Measurements from ENCODE around the gene MRPS11.

MRPS11 gene

DNA sequence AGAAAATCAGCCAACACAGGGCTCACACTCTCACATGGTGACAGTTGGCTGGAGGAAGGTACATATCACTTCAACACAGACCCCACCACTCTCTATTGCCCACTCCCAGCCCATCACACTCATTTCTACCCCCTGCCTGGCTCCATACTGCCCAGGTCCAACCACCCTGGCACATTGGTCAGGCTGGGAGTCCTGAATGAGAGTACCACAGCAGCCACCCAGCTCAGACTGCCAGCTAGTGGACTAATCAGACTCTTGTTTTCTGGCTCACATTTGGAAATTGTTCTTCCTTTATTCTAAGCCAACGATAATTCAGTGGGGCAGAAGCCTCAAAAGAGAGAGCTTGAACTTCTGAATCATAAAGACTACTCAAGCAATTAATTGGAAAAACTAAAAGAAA lies 20.3 kb upstream of the MRPS11 start:
- DNase-seq (ENCODE audit: low read depth), result no peak
- no peak overlapping the region for H3K4me3 ChIP-seq (ENCODE audit: low read length)
- TF ChIP-seq, protein P1, sequence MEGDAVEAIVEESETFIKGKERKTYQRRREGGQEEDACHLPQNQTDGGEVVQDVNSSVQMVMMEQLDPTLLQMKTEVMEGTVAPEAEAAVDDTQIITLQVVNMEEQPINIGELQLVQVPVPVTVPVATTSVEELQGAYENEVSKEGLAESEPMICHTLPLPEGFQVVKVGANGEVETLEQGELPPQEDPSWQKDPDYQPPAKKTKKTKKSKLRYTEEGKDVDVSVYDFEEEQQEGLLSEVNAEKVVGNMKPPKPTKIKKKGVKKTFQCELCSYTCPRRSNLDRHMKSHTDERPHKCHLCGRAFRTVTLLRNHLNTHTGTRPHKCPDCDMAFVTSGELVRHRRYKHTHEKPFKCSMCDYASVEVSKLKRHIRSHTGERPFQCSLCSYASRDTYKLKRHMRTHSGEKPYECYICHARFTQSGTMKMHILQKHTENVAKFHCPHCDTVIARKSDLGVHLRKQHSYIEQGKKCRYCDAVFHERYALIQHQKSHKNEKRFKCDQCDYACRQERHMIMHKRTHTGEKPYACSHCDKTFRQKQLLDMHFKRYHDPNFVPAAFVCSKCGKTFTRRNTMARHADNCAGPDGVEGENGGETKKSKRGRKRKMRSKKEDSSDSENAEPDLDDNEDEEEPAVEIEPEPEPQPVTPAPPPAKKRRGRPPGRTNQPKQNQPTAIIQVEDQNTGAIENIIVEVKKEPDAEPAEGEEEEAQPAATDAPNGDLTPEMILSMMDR (conservative IDR thresholded peaks at IDR 0.05; ENCODE audit: low read depth, low read length), result no peak

DNA sequence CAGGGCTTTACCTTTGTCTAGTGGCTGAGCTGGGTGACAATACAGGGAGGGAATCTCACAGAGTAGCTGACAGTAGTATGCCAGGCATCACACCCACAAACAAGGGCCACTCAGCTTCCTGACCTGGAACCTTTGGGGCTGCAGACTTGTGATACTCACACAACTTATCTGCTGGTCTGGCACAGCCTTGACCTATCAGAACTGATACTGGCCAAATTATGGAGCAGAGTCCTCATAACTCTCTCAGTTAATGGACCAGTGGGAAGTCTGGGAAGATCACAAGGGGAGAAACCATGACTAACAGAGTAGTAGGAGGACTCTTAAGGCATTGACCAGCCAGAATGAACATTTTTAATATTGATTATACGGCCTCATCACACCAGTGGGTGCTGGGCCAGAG lies 19.8 kb upstream of the MRPS11 start:
- H3K4me3 ChIP-seq (ENCODE audit: low read length), result no peak overlapping the region
- no peak for DNase-seq (ENCODE audit: low read depth)
- TF ChIP-seq, protein P1 (conservative IDR thresholded peaks at IDR 0.05; ENCODE audit: low read depth, low read length), result no peak

DNA sequence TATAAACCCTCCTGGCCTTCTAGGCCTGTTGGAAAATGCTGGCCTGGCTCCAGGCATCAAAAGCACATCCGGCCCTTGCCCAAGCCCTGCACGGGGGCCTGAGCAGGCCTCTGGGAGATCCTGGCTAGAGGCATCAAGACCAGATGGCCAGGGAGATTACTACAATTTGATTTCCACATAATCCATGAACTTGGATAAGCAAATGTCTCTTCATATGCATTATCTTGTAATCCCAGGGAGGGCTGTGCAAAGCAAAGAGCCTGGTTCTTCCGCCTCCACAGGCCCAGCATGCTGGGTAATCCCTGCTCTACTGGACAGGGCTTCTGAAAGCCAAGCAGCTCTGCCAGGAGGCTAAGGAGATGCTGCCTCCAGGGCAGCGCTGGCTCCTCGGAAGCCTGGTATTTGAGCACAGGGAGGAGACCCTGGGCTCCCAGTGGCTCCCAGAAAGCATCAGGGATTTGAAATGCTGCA lies 18.5 kb upstream of the MRPS11 start:
- TF ChIP-seq, protein P1 (conservative IDR thresholded peaks at IDR 0.05; ENCODE audit: low read depth, low read length), result no peak
- no peak overlapping the region for H3K4me3 ChIP-seq (ENCODE audit: low read length)
- no peak for DNase-seq (ENCODE audit: low read depth)

DNA sequence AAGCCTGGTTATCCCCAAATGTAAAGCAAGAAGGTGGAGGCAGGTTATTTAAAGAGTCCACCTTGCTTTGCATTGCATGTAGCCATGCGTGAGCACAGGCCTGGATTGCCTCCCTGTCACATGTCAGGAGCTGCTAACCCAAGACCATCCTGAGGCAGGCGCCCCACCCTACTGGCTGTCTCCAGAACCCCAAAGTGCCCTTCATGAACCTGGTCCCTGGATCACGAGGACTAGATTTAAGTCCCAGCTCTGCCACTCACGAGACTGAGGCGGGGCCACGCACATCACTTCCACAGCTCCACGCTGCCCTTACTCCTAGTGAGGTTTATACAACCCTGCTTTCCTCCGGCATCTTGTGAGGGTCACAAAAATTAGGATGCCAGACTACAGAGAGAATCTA lies 17.9 kb upstream of the MRPS11 start:
- H3K4me3 ChIP-seq (ENCODE audit: low read length), result no peak overlapping the region
- TF ChIP-seq, protein P1 (conservative IDR thresholded peaks at IDR 0.05; ENCODE audit: low read depth, low read length), result no peak
- no peak for DNase-seq (ENCODE audit: low read depth)

DNA sequence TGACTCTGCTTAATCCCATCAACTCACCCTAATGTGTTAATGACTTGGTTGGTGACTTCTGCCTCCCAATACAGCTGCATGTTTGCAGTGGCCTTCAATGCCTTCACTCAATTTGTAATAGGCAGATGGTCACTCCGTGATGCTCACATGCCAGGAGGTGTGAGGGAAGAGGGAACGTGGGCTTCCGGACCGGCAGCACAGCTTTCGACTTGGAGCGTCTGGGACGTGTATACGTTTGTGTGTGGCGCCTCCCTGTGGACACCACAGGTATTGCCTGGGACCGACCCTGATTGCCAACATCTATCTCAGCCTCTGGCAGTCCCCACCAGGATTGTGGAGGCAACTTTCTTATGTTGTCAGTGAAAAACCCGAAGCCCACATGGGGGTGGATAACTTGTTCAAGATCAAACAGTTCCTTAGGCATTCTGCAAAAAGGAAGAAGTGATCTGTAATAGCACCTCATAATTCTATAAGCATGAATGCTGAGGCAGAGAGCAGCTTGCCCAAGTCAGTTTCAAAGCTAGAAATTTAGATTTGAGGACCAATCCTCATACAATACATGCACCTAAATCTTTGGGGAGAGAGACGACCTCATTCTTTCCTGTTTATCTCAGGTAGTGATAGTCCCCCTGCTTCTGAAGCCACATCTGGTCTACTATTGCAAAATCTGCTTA lies 17.2 kb upstream of the MRPS11 start:
- no peak overlapping the region for H3K4me3 ChIP-seq (ENCODE audit: low read length)
- TF ChIP-seq, protein P1 (conservative IDR thresholded peaks at IDR 0.05; ENCODE audit: low read depth, low read length), result peak; percentile 89

DNA sequence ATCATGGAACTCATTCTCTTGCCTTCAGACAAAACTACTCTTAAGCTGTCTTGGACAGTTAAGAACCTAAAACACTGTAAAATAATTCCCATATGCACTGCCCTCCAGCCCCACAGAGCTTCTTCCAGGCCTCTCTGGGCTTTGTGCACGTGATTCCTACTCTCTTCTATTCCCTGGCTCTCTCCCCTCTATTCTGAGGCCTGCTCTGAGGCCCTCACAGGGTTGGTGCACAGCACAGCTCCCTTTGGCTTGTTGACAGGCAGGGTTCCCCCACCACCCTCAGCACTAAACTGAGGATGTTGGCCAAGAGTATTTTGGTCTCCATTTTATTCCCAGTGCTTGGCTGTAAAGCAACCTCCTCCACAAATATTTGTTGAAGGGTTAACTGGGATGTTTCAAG lies 13.9 kb upstream of the MRPS11 start:
- H3K4me3 ChIP-seq (ENCODE audit: low read length), result no peak overlapping the region
- TF ChIP-seq, protein P1 (conservative IDR thresholded peaks at IDR 0.05; ENCODE audit: low read depth, low read length), result no peak
- DNase-seq (ENCODE audit: low read depth), result no peak

More for the DNA sequence above, 17.2 kb upstream of the MRPS11 start:
- no peak for DNase-seq (ENCODE audit: low read depth)

DNA sequence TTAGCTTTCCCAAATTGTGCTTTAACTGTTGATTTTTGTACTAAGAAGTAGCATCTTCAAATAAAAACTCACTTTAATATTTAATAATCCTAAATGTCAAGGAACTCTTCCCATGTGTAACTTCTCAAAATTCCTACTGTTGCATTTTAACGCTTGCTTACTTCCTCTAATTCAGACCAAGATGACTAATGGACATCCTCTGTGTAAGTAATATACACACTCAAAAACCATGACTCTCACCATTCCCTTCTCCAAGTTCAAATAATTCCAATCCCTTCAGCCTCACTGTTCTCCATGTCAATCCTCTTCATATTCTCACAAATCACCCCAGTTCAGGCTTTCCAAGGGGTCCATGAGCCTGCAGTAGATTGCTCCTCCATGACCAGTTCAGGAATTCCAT lies 13.3 kb upstream of the MRPS11 start:
- TF ChIP-seq, protein P1 (conservative IDR thresholded peaks at IDR 0.05; ENCODE audit: low read depth, low read length), result no peak

More for the DNA sequence above, 13.3 kb upstream of the MRPS11 start:
- no peak for DNase-seq (ENCODE audit: low read depth)
- H3K4me3 ChIP-seq (ENCODE audit: low read length), result no peak overlapping the region

All from retinal pigment epithelial cell (primary cell).